GM15510 (cell line): ENCODE results near the gene KRTAP10-8.

Source experiments
- POLR2A ChIP-seq: IDR thresholded peaks from 3 replicates; pipeline ENCODE4 v1.6.1; 2011; ENCODE audit warnings: borderline replicate concordance; ENCODE audit not compliant: insufficient read length; ENCODE audit errors: extremely low read depth

KRTAP10-8 gene

GRCh38 chr21:44618909-44619308, 7.0 kb downstream of the KRTAP10-8 start:
- TF ChIP-seq POLR2A: no peak

GRCh38 chr21:44619886-44620285, 8.0 kb downstream of the KRTAP10-8 start:
- no peak for TF ChIP-seq POLR2A

- no peak for TF ChIP-seq POLR2A
Measured at GRCh38 chr21:44623575-44623974, 11.7 kb downstream of the KRTAP10-8 start.

GRCh38 chr21:44625756-44626155, 13.9 kb downstream of the KRTAP10-8 start:
- TF ChIP-seq POLR2A: no peak

- TF ChIP-seq POLR2A: no peak
Measured at GRCh38 chr21:44626262-44626661, 14.4 kb downstream of the KRTAP10-8 start.

- no peak for TF ChIP-seq POLR2A
Measured at GRCh38 chr21:44626673-44627143, 14.8 kb downstream of the KRTAP10-8 start, which contains the start of gene KRTAP10-9. KRTAP10-9 (plus strand) TSS chr21:44627093; CDS start chr21:44627172, 79 bp downstream.

GRCh38 chr21:44628707-44629391, 17.0 kb downstream of the KRTAP10-8 start:
- no peak for TF ChIP-seq POLR2A

GRCh38 chr21:44630440-44630839, 18.6 kb downstream of the KRTAP10-8 start:
- TF ChIP-seq POLR2A: no peak

GRCh38 chr21:44632067-44632466, 20.2 kb downstream of the KRTAP10-8 start:
- no peak for TF ChIP-seq POLR2A

GRCh38 chr21:44636209-44637017, 24.5 kb downstream of the KRTAP10-8 start:
- TF ChIP-seq POLR2A: no peak

- no peak for TF ChIP-seq POLR2A
Measured at GRCh38 chr21:44637018-44637850, 25.4 kb downstream of the KRTAP10-8 start, which contains the start of gene KRTAP10-10. KRTAP10-10 (plus strand) TSS chr21:44637356; CDS start chr21:44637418, 62 bp downstream.

- no peak for TF ChIP-seq POLR2A
Measured at GRCh38 chr21:44639331-44639655, 27.4 kb downstream of the KRTAP10-8 start.

- TF ChIP-seq POLR2A: no peak
Measured at GRCh38 chr21:44640761-44641160, 28.9 kb downstream of the KRTAP10-8 start.

- no peak for TF ChIP-seq POLR2A
Measured at GRCh38 chr21:44643741-44644310, 31.9 kb downstream of the KRTAP10-8 start.
